Kidney (tissue), 14 donors: ENCODE data around the gene TRMT1. TPM values are rescaled to one million over a fixed set of nuclear protein-coding genes. Genes with fewer than 3 reads are reported as not detected.

Source experiments
- DNase-seq, 5 donors: peaks; one replicate each; pipeline ENCODE4 v3.0.0-alpha.2; 2013 to 2020
- FAIRE-seq: peaks from 2 replicates; lab custom pipeline; 2012; peaks lifted over from hg19 to GRCh38; lab: Jason Lieb, UNC
- H3K27ac ChIP-seq, 2 donors: one replicate each; pipeline ENCODE4 v1.7.0; 2013; ENCODE audit warnings: low read depth in 2 of 2, low read length in 2 of 2, inconsistent platforms in 1 of 2
- H3K27me3 ChIP-seq: one replicate; pipeline ENCODE4 v1.7.1; 2013; ENCODE audit warnings: low read length, inconsistent platforms; ENCODE audit not compliant: control insufficient read depth, insufficient read depth
- H3K36me3 ChIP-seq, 3 donors: one replicate each; pipeline versions ENCODE4 v1.7.0 to v1.7.1; 2013; ENCODE audit warnings: low read length in 3 of 3, control low read depth in 1 of 3, inconsistent platforms in 1 of 3; ENCODE audit not compliant: insufficient read depth in 3 of 3, control insufficient read depth in 2 of 3
- H3K4me1 ChIP-seq, 3 donors: one replicate each; pipeline versions ENCODE4 v1.7.0 to v1.7.1; 2013; ENCODE audit warnings: low read length in 3 of 3, inconsistent platforms in 1 of 3, low read depth in 1 of 3; ENCODE audit not compliant: control insufficient read depth in 2 of 3, insufficient read depth in 2 of 3
- H3K4me3 ChIP-seq, 3 donors: one replicate each; pipeline versions ENCODE4 v1.7.0 to v1.8.1; 2013; ENCODE audit warnings: low read length in 3 of 3, control low read depth in 1 of 3, inconsistent platforms in 1 of 3
- H3K9ac ChIP-seq, 3 donors: one replicate each; pipeline versions ENCODE4 v1.7.0 to v1.7.1; 2013; ENCODE audit warnings: low read length in 3 of 3, control low read depth in 1 of 3, inconsistent platforms in 1 of 3
- H3K9me3 ChIP-seq, 3 donors: one replicate each; pipeline versions ENCODE4 v1.7.0 to v1.7.1; 2013; ENCODE audit warnings: low read length in 3 of 3, control low read depth in 1 of 3, inconsistent platforms in 1 of 3; ENCODE audit not compliant: control insufficient read depth in 2 of 3, insufficient read depth in 1 of 3
- intact Hi-C: fragments of 100-400 bp; cut with DNase I; formaldehyde crosslinking; loops from one replicate; pipeline ENCODE4 v1.11.1; 2022
- polyA plus RNA-seq: library from polyadenylated mRNA; stranded (reverse); fragments of 350-450 nt; fragmentation: Illumina TruSeq; extraction: RNeasy Lipid Tissue Mini Kit (QIAGEN cat#74804); gene quantifications from one replicate; pipeline ENCODE4 v1.2.3, GENCODE V29; 2014; ENCODE audit warnings: low read depth, low replicate concordance; ENCODE audit not compliant: insufficient read depth
- total RNA-seq: library from RNA; stranded (reverse); fragmentation: NEBNext Ultra II Directional; extraction: Animal tissue kit (Norgen Biotek cat#: 25700); gene quantifications from one replicate; pipeline ENCODE4 v1.2.1, GENCODE V29; 2021
- TF ChIP-seq, protein P1 (sequence below): IDR thresholded peaks from 3 replicates; pipeline ENCODE4 v1.5.1; 2012; ENCODE audit warnings: mild to moderate bottlenecking, moderate library complexity, borderline replicate concordance; ENCODE audit not compliant: insufficient read depth; ENCODE audit errors: extremely low read depth
- donor health status: control.
- donor health status: control.
- donor health status: control.
- donor health status: control.
- donor health status: control.
- donor health status: DM: yes; HTN: yes; CAD: no.
- donor health status: Normal renal cell carcinoma (clear cell type).

Gene TRMT1
- total and polyA plus RNA-seq, 2 donors from 2014 or later: 22.7 to 40.0 TPM

DNA sequence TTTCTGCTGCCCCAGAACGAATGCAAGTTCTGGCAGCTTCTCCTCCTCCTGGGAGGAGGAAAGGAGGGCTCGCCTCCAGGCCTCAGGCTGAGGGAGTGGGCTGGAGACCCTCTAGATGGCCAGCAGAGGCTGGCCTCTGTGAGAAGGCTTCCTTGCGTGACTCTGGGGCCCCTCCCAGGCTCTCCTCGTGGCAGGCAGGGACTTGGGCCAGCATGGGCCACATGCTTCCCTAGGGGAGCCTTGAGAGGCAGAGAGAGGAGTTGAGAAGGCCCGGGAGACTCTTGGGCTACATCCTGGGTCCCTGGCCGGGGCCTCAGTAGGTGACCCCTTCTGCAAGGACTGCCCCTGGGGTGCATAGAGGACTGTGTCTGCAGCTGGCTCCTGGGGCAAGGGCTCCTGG, 39.8 kb downstream of the TRMT1 start:
- TF ChIP-seq, protein P1, sequence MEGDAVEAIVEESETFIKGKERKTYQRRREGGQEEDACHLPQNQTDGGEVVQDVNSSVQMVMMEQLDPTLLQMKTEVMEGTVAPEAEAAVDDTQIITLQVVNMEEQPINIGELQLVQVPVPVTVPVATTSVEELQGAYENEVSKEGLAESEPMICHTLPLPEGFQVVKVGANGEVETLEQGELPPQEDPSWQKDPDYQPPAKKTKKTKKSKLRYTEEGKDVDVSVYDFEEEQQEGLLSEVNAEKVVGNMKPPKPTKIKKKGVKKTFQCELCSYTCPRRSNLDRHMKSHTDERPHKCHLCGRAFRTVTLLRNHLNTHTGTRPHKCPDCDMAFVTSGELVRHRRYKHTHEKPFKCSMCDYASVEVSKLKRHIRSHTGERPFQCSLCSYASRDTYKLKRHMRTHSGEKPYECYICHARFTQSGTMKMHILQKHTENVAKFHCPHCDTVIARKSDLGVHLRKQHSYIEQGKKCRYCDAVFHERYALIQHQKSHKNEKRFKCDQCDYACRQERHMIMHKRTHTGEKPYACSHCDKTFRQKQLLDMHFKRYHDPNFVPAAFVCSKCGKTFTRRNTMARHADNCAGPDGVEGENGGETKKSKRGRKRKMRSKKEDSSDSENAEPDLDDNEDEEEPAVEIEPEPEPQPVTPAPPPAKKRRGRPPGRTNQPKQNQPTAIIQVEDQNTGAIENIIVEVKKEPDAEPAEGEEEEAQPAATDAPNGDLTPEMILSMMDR: no peak
- Histone ChIP-seq H3K9me3 (no peaks in the 10 kb centered on the region), H3K27ac (no peak overlapping the region), H3K9ac (no peak overlapping the region), H3K36me3 (peaks cover 0 to 5% (median 2%) of the 10 kb centered on the region in 3 donors), H3K4me1 (peaks cover 0 to 4% (median 0%) of the 10 kb centered on the region in 3 donors), H3K4me3 (no peak overlapping the region), H3K27me3 (no peaks in the 10 kb centered on the region)
- FAIRE-seq (no peak), DNase-seq (no peak)
- intact Hi-C loops: no loop called here

GRCh38 chr19:13076320-13076719, 40.2 kb downstream of the TRMT1 start:
- Histone ChIP-seq H3K27me3 (no peaks in the 10 kb centered on the region), H3K4me1 (peaks cover 0 to 4% (median 0%) of the 10 kb centered on the region in 3 donors), H3K9ac (no peak overlapping the region), H3K9me3 (no peaks in the 10 kb centered on the region), H3K36me3 (peaks cover 0 to 5% (median 2%) of the 10 kb centered on the region in 3 donors), H3K4me3 (no peak overlapping the region), H3K27ac (no peak overlapping the region)
- DNase-seq (no peak), FAIRE-seq (no peak)
- TF ChIP-seq, protein P1: no peak
- intact Hi-C loops: no loop called here

DNA sequence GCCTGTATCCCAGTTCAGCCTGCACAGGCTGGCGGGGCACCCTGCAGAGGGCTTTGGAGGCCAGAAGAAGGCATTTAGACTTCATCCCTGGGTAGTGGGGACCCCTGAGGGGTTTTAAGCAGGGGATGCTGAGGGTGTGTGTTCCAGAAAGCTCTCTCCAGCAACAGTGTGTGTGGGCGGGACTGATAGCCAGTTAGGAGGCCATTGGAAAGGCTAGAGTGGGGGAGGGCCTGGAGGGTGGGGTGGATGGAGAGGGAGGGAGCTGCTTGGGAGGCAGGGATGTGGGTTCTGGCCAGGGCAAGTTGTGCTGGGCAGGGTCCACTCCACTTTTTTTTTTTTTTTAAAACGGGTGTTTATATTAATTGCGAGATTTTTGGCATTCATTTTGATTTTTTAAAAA, 42.2 kb downstream of the TRMT1 start:
- Histone ChIP-seq H3K4me3 (no peak overlapping the region), H3K9me3 (no peaks in the 10 kb centered on the region), H3K27me3 (no peaks in the 10 kb centered on the region), H3K4me1 (peaks cover 0 to 4% (median 0%) of the 10 kb centered on the region in 3 donors), H3K27ac (no peak overlapping the region), H3K36me3 (peaks cover 0 to 5% (median 2%) of the 10 kb centered on the region in 3 donors), H3K9ac (no peak overlapping the region)
- no peak for DNase-seq
- intact Hi-C loops: no loop called here
- TF ChIP-seq, protein P1: no peak
- no peak for FAIRE-seq

DNA sequence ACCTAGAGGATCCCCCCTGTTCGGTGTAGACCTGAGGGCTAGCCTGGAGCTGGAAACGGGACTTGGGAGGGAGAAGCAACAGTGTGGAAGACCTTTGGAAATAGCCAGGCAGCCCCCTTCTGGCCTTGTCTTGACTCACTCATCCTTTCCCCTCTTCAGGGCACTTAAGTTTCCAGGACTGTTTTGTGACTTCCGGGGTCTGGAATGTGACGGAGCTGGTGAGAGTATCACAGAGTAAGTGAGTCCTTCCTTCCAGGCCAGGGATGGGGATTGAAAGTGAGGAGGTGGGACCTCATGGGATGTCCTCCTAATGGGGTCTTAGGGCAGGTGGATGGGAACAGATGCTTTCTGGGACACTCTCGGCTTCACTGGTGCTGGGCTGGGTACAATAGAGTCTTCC, 43.3 kb downstream of the TRMT1 start:
- DNase-seq (no peak), FAIRE-seq (no peak)
- Histone ChIP-seq H3K9me3 (no peaks in the 10 kb centered on the region), H3K27me3 (no peaks in the 10 kb centered on the region), H3K4me1 (peaks cover 0 to 2% (median 0%) of the 10 kb centered on the region in 3 donors), H3K36me3 (peaks cover 0 to 5% (median 2%) of the 10 kb centered on the region in 3 donors), H3K27ac (no peak overlapping the region), H3K4me3 (no peak overlapping the region), H3K9ac (no peak overlapping the region)
- intact Hi-C loops: no loop called here
- TF ChIP-seq, protein P1: no peak
